K562 (cell line): Measurements from ENCODE around the gene AARSD1. TPM values are rescaled to one million over a fixed set of nuclear protein-coding genes. Genes with fewer than 3 reads are reported as not detected.

Experiments used
- CHD1 ChIP-seq: fragments of 200-600 bp; sonication (generic); IDR thresholded peaks from one replicate; pipeline ENCODE4 v1.6.1; 2012; ENCODE audit warnings: mild to moderate bottlenecking, moderate library complexity, low read length, inconsistent platforms
- CHD2 ChIP-seq: IDR thresholded peaks from 2 replicates; pipeline ENCODE4 v1.6.1; 2011; ENCODE audit warnings: low read depth, low read length
- CREM ChIP-seq: IDR thresholded peaks from 2 replicates; pipeline ENCODE4 v1.6.1; 2014; ENCODE audit warnings: antibody characterized with exemption, low read depth
- DNMT1 ChIP-seq: fragments of 450-650 bp; IDR thresholded peaks from 2 replicates; pipeline ENCODE4 v1.6.1; 2016; ENCODE audit warnings: antibody characterized with exemption, mild to moderate bottlenecking
- FOXJ2 ChIP-seq: fragments of 200-800 bp; sonication (Bioruptor generic); IDR thresholded peaks from 2 replicates; pipeline ENCODE4 v1.6.1; 2016; ENCODE audit warnings: missing genetic modification characterization, missing compliant biosample characterization
- GABPB2 ChIP-seq: fragments of 250-450 bp; sonication (Bioruptor Pico); conservative IDR thresholded peaks from 2 replicates; pipeline ENCODE4 v1.5.1; 2021; ENCODE audit warnings: mild to moderate bottlenecking
- HCFC1 ChIP-seq: IDR thresholded peaks from 2 replicates; pipeline ENCODE4 v1.6.1; 2012; ENCODE audit warnings: low read depth, low read length, improper control_type of control experiment
- JUND ChIP-seq, 2 experiments: IDR thresholded peaks; 2 replicates in 1 of 2; 3 replicates in 1 of 2; pipeline ENCODE4 v1.6.1; 2011; ENCODE audit warnings: borderline replicate concordance in 2 of 2, low read depth in 2 of 2, low read length in 2 of 2, improper control_type of control experiment in 1 of 2, missing biosample characterization in 1 of 2, missing genetic modification characterization in 1 of 2, missing genetic modification reagents in 1 of 2
- MYBL2 ChIP-seq, 2 experiments: fragments of 450-650 bp in 1 of 2; sonication (generic) in 1 of 2; formaldehyde crosslinking in 1 of 2; IDR thresholded peaks; 2 replicates each; pipeline versions ENCODE4 v1.6.1 to v1.8.1; 2017 to 2022; ENCODE audit warnings: borderline replicate concordance in 1 of 2, inconsistent platforms in 1 of 2, low read depth in 1 of 2, mild to moderate bottlenecking in 1 of 2, missing genetic modification reagents in 1 of 2, moderate library complexity in 1 of 2
- NCOR1 ChIP-seq: fragments of 450-650 bp; IDR thresholded peaks from 2 replicates; pipeline ENCODE4 v1.6.1; 2016; ENCODE audit warnings: mild to moderate bottlenecking, moderate library complexity
- NFATC3 ChIP-seq: fragments of 450-650 bp; IDR thresholded peaks from 2 replicates; pipeline ENCODE4 v1.6.1; 2017; ENCODE audit warnings: mild to moderate bottlenecking
- POLR2AphosphoS2 ChIP-seq: IDR thresholded peaks from 2 replicates; pipeline ENCODE4 v1.6.1; 2012; ENCODE audit warnings: low read length, improper control_type of control experiment
- RFX5 ChIP-seq: IDR thresholded peaks from 2 replicates; pipeline ENCODE4 v1.6.1; 2011; ENCODE audit warnings: low read depth, mild to moderate bottlenecking, improper control_type of control experiment, low read length
- XRCC5 ChIP-seq: fragments of 200-400 bp; formaldehyde crosslinking; IDR thresholded peaks from 2 replicates; pipeline ENCODE4 v1.6.1; 2017; ENCODE audit warnings: low read depth, mild to moderate bottlenecking, low read length
- ZNF384 ChIP-seq: IDR thresholded peaks from 2 replicates; pipeline ENCODE4 v1.6.1; 2012; ENCODE audit warnings: low read depth, low read length, improper control_type of control experiment
- ZZZ3 ChIP-seq: fragments of 450-650 bp; IDR thresholded peaks from 2 replicates; pipeline ENCODE4 v1.6.1; 2016; ENCODE audit warnings: antibody characterized with exemption, mild to moderate bottlenecking, moderate library complexity
- polyA plus RNA-seq, 8 experiments: library from polyadenylated mRNA; depleted of rRNA in 4 of 8; stranded (reverse) in 5 of 8; unstranded in 3 of 8; fragments of >200 nt; fragmentation: Nextera tagmentation in 2 of 8; fragmentation: Illumina TruSeq in 1 of 8; extraction: Ambion mirVana in 2 of 8; extraction: Trizol in 1 of 8; gene quantifications; 2 replicates each; pipeline versions ENCODE4 v1.2.1 to v1.2.3, GENCODE V29; 2011 to 2014; ENCODE audit warnings: inconsistent platforms in 1 of 8, missing spikeins in 1 of 8
- total RNA-seq, 7 experiments: library from RNA; depleted of rRNA in 6 of 7; stranded (reverse); fragments of >200 nt in 6 of 7; fragmentation: Illumina TruSeq in 2 of 7; extraction: Trizol in 2 of 7; gene quantifications; 2 replicates each; pipeline versions ENCODE4 v1.2.1 to v1.2.3, GENCODE V29; 2011 to 2021; ENCODE audit warnings: low replicate concordance in 1 of 7
- TF ChIP-seq, protein P1 (sequence below), 2 experiments: fragments of 150-350 bp in 1 of 2; IDR thresholded peaks; 2 replicates each; pipeline ENCODE4 v1.6.1; 2012 to 2016; ENCODE audit warnings: low read depth in 2 of 2, low read length in 2 of 2, mild to moderate bottlenecking in 1 of 2, moderate library complexity in 1 of 2
- TF ChIP-seq, protein P2 (sequence below): fragments of 450-650 bp; formaldehyde crosslinking; conservative IDR thresholded peaks from 2 replicates; pipeline ENCODE4 v1.4.0; 2022; ENCODE audit warnings: mild to moderate bottlenecking, missing genetic modification characterization
- TF ChIP-seq, protein P3 (sequence below), 2 experiments: fragments of 450-650 bp; IDR thresholded peaks; 2 replicates each; pipeline ENCODE4 v1.6.1; 2016
- TF ChIP-seq, protein P4 (sequence below): sonication (generic); formaldehyde crosslinking; IDR thresholded peaks from 2 replicates; pipeline ENCODE4 v1.9.0; 2022; ENCODE audit warnings: mild to moderate bottlenecking, missing genetic modification reagents

Gene AARSD1
- total and polyA plus RNA-seq, 9 of the 15 experiments (the other 6 are each of a cell fraction or from before 2014, with no cell fraction given): 51.7 to 98.5 (median 68.6) TPM

DNA sequence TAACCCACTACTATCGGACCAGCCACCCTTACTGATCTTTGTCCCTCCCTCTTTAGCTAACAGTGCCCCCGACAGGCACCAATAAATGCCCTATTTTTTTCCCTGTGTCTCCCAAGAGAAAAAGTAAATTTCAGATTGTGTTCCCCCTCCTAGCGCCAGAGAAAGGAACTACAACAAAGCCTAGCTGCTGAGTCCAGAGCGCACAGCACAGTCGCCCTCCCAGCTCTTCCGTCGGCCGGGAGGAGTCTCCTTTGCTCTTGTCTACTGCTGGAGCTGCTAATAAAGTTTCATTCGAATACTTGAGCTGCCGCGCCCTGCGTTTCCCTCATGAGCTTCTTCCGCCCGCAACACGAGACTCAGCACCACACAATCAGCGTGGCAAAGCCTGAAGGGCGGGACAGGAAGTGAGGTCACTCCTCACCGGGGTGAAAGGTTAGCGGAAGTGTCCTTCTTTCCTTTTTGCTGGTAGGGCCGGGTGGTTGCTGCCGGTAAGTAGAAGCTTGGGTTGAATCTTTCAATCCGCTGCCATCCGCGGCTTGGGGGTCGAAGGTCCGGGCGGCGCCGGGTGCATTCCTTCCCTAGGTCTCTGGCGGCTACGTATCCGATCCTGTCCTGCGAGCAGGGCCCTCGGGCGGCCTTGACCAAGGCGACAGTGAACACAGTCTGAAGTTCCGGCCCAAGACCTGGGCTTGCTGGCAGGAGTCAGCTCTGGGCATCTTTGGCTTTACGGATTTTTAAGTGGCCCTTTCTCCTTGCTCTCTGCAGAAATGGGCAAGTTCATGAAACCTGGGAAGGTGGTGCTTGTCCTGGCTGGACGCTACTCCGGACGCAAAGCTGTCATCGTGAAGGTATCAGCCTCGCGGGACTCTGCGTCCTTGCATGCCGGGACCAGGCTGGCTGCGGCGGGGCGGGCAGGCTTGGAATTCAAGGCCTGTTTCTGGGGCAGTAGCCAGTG is 34.0 kb upstream of the AARSD1 start, which contains the start of gene RPL27 (continued):
- TF ChIP-seq MYBL2 (IDR thresholded peaks at IDR 0.05; ENCODE audit: low read depth) (no peak), MYBL2 (CRISPR knock-in tag; IDR thresholded peaks at IDR 0.05; ENCODE audit: borderline replicate concordance) (no peak), ZZZ3 (peak; percentile 100), NFATC3 (peak; percentile 77; the same call in 1 of the 2 replicates), POLR2AphosphoS2 (peak; percentile 84; the same call in 1 of the 2 replicates), FOXJ2 (tag) (peak; percentile 41), CREM (peak; percentile 96), ZNF384 (peak; percentile 90), CHD1 (peak; percentile 91), JUND (IDR thresholded peaks at IDR 0.05; ENCODE audit: borderline replicate concordance, low read depth, low read length) (peak; percentile 93), JUND (tag; IDR thresholded peaks at IDR 0.05; ENCODE audit: borderline replicate concordance, low read depth, low read length) (peak; percentile 83; the same call in 2 of the 3 replicates), RFX5 (peak; percentile 67; the same call in 1 of the 2 replicates), XRCC5 (peak; percentile 91), HCFC1 (peak; percentile 95), GABPB2 (no peak), NCOR1 (peak; percentile 67; the same call in 1 of the 2 replicates), DNMT1 (no peak), CHD2 (peak; percentile 78)
- TF ChIP-seq, protein P1, sequence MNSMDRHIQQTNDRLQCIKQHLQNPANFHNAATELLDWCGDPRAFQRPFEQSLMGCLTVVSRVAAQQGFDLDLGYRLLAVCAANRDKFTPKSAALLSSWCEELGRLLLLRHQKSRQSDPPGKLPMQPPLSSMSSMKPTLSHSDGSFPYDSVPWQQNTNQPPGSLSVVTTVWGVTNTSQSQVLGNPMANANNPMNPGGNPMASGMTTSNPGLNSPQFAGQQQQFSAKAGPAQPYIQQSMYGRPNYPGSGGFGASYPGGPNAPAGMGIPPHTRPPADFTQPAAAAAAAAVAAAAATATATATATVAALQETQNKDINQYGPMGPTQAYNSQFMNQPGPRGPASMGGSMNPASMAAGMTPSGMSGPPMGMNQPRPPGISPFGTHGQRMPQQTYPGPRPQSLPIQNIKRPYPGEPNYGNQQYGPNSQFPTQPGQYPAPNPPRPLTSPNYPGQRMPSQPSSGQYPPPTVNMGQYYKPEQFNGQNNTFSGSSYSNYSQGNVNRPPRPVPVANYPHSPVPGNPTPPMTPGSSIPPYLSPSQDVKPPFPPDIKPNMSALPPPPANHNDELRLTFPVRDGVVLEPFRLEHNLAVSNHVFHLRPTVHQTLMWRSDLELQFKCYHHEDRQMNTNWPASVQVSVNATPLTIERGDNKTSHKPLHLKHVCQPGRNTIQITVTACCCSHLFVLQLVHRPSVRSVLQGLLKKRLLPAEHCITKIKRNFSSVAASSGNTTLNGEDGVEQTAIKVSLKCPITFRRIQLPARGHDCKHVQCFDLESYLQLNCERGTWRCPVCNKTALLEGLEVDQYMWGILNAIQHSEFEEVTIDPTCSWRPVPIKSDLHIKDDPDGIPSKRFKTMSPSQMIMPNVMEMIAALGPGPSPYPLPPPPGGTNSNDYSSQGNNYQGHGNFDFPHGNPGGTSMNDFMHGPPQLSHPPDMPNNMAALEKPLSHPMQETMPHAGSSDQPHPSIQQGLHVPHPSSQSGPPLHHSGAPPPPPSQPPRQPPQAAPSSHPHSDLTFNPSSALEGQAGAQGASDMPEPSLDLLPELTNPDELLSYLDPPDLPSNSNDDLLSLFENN (IDR thresholded peaks at IDR 0.05; ENCODE audit: low read depth in 2 of 2, low read length in 2 of 2): peak in 1 of 2 experiments; percentile 80; a peak in 2 of 4 replicates
- TF ChIP-seq, protein P2, sequence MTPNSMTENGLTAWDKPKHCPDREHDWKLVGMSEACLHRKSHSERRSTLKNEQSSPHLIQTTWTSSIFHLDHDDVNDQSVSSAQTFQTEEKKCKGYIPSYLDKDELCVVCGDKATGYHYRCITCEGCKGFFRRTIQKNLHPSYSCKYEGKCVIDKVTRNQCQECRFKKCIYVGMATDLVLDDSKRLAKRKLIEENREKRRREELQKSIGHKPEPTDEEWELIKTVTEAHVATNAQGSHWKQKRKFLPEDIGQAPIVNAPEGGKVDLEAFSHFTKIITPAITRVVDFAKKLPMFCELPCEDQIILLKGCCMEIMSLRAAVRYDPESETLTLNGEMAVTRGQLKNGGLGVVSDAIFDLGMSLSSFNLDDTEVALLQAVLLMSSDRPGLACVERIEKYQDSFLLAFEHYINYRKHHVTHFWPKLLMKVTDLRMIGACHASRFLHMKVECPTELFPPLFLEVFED: no peak
- TF ChIP-seq, protein P3, sequence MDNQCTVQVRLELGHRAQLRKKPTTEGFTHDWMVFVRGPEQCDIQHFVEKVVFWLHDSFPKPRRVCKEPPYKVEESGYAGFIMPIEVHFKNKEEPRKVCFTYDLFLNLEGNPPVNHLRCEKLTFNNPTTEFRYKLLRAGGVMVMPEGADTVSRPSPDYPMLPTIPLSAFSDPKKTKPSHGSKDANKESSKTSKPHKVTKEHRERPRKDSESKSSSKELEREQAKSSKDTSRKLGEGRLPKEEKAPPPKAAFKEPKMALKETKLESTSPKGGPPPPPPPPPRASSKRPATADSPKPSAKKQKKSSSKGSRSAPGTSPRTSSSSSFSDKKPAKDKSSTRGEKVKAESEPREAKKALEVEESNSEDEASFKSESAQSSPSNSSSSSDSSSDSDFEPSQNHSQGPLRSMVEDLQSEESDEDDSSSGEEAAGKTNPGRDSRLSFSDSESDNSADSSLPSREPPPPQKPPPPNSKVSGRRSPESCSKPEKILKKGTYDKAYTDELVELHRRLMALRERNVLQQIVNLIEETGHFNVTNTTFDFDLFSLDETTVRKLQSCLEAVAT (IDR thresholded peaks at IDR 0.05): peak; percentile 13 to 69; a peak in 3 of 4 replicates
- TF ChIP-seq, protein P4, sequence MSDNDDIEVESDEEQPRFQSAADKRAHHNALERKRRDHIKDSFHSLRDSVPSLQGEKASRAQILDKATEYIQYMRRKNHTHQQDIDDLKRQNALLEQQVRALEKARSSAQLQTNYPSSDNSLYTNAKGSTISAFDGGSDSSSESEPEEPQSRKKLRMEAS (CRISPR knock-in tag): peak; percentile 93
